K562 (cell line): Measurements from ENCODE around the gene CALM3.
A peak's percentile ranks its signal among the peaks of the same experiment; 100 is the strongest.

Experiments
- DNMT1 ChIP-seq: fragments of 450-650 bp; IDR thresholded peaks from 2 replicates; pipeline ENCODE4 v1.6.1; 2016; ENCODE audit warnings: antibody characterized with exemption, mild to moderate bottlenecking
- EZH2 ChIP-seq: IDR thresholded peaks from 2 replicates; pipeline ENCODE4 v1.6.1; 2012; ENCODE audit warnings: low read depth, mild to moderate bottlenecking, inconsistent platforms, low read length, borderline replicate concordance
- HCFC1 ChIP-seq: IDR thresholded peaks from 2 replicates; pipeline ENCODE4 v1.6.1; 2012; ENCODE audit warnings: low read depth, low read length, improper control_type of control experiment
- SP2 ChIP-seq: IDR thresholded peaks from 2 replicates; pipeline ENCODE4 v1.6.1; 2011; ENCODE audit warnings: mild to moderate bottlenecking, low read depth, low read length, moderate library complexity; ENCODE audit not compliant: poor library complexity, severe bottlenecking; ENCODE audit errors: extremely low read depth
- SRSF3 ChIP-seq: fragments of 200-400 bp; formaldehyde crosslinking; IDR thresholded peaks from 2 replicates; pipeline ENCODE4 v1.6.1; 2016; ENCODE audit warnings: mild to moderate bottlenecking, low read length, moderate library complexity; ENCODE audit not compliant: insufficient read depth
- ZNF23 ChIP-seq: fragments of 250-450 bp; sonication (Bioruptor Pico); IDR thresholded peaks from 2 replicates; pipeline ENCODE4 v1.4.0; 2020; ENCODE audit warnings: mild to moderate bottlenecking
- TF ChIP-seq, protein P1 (sequence below): sonication (generic); formaldehyde crosslinking; IDR thresholded peaks from 2 replicates; pipeline ENCODE4 v1.8.1; 2023; ENCODE audit warnings: mild to moderate bottlenecking, missing genetic modification reagents
- TF ChIP-seq, protein P2 (sequence below), 3 experiments: IDR thresholded peaks in 2 of 3; conservative IDR thresholded peaks in 1 of 3; 2 replicates each; pipeline ENCODE4 v1.5.1; 2011 to 2012; ENCODE audit warnings: low read length in 3 of 3, mild to moderate bottlenecking in 3 of 3, control low read depth in 2 of 3, improper control_type of control experiment in 1 of 3, inconsistent platforms in 1 of 3, low read depth in 1 of 3, mixed read lengths in 1 of 3, moderate library complexity in 1 of 3; ENCODE audit not compliant: insufficient read depth in 2 of 3

DNA sequence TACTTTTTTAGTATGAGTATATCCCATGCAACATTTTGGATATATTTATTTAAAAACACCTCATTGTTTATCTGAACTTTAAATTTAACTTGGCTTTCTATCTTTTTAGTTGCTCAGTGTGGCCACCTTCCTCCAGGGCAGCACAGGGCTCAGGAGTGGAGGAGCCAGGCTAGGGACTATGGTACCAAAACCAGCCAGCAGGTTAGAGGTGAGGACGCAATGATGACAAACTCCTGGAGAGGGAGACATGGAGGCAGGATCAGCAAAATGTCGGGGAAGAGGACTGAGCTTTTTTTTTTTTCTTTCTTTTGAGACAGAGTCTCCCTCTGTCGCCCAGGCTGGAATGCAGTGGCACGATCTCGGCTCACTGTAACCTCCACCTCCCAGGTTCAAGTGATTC lies 29.6 kb upstream of the CALM3 start:
- TF ChIP-seq EZH2, result no peak
- TF ChIP-seq, protein P1, sequence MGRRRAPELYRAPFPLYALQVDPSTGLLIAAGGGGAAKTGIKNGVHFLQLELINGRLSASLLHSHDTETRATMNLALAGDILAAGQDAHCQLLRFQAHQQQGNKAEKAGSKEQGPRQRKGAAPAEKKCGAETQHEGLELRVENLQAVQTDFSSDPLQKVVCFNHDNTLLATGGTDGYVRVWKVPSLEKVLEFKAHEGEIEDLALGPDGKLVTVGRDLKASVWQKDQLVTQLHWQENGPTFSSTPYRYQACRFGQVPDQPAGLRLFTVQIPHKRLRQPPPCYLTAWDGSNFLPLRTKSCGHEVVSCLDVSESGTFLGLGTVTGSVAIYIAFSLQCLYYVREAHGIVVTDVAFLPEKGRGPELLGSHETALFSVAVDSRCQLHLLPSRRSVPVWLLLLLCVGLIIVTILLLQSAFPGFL (CRISPR knock-in tag), result no peak
- no peak for TF ChIP-seq HCFC1
- TF ChIP-seq, protein P2, sequence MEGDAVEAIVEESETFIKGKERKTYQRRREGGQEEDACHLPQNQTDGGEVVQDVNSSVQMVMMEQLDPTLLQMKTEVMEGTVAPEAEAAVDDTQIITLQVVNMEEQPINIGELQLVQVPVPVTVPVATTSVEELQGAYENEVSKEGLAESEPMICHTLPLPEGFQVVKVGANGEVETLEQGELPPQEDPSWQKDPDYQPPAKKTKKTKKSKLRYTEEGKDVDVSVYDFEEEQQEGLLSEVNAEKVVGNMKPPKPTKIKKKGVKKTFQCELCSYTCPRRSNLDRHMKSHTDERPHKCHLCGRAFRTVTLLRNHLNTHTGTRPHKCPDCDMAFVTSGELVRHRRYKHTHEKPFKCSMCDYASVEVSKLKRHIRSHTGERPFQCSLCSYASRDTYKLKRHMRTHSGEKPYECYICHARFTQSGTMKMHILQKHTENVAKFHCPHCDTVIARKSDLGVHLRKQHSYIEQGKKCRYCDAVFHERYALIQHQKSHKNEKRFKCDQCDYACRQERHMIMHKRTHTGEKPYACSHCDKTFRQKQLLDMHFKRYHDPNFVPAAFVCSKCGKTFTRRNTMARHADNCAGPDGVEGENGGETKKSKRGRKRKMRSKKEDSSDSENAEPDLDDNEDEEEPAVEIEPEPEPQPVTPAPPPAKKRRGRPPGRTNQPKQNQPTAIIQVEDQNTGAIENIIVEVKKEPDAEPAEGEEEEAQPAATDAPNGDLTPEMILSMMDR (IDR thresholded peaks at IDR 0.05 in 2 of 3, conservative IDR thresholded peaks at IDR 0.05 in 1 of 3; ENCODE audit: insufficient read depth in 2 of 3, low read depth in 1 of 3, low read length in 3 of 3), result peak; percentile 48 to 86 (median 61); a peak in 5 of 6 replicates
- no peak for TF ChIP-seq DNMT1
- TF ChIP-seq SRSF3, result no peak
- no peak for TF ChIP-seq SP2
- no peak for TF ChIP-seq ZNF23 (CRISPR knock-in tag)
